WTC11 (cell line): ENCODE results near the gene PTPRT. TPM values are rescaled to one million over a fixed set of nuclear protein-coding genes. Genes with fewer than 3 reads are reported as not detected.

Source experiments
- ATAC-seq: fragments of 200-7000 bp; cut with Tn5 transposase; 2 replicates; pipeline ENCODE4 v1.10.0; 2021; ENCODE audit warnings: mild to moderate bottlenecking, moderate library complexity
- CTCF ChIA-PET: fragments of 300-600 bp; sonication (Branson Sonifier 250); formaldehyde crosslinking; loops from one replicate; lab custom pipeline; 2021; ENCODE audit warnings: antibody characterized with exemption; lab: Charles Lee
- POLR2A ChIA-PET: fragments of 350-600 bp; sonication (Branson Sonifier 250); formaldehyde crosslinking; loops from one replicate; lab custom pipeline; 2021; ENCODE audit warnings: antibody characterized with exemption; lab: Charles Lee
- DNase-seq: peaks from one replicate; pipeline ENCODE4 v3.0.0; 2021; ENCODE audit warnings: low spot score
- H3K27ac Mint-ChIP-seq: 2 replicates; pipeline ENCODE4 v1.8.0; 2021; ENCODE audit warnings: mixed read lengths
- H3K27me3 Mint-ChIP-seq: 2 replicates; pipeline ENCODE4 v1.8.0; 2021; ENCODE audit warnings: low read depth, mild to moderate bottlenecking, moderate library complexity, mixed read lengths
- H3K36me3 Mint-ChIP-seq: 2 replicates; pipeline ENCODE4 v1.8.0; 2021; ENCODE audit warnings: mixed read lengths
- H3K4me1 Mint-ChIP-seq: 2 replicates; pipeline ENCODE4 v1.8.0; 2022; ENCODE audit warnings: mixed read lengths
- H3K4me3 Mint-ChIP-seq: 2 replicates; pipeline ENCODE4 v1.8.0; 2021; ENCODE audit warnings: mild to moderate bottlenecking, moderate library complexity, mixed read lengths
- H3K9me3 Mint-ChIP-seq: 2 replicates; pipeline ENCODE4 v1.8.0; 2021; ENCODE audit warnings: mixed read lengths
- AR ChIP-seq: fragments of 250-450 bp; sonication (Bioruptor Pico); IDR thresholded peaks from 2 replicates; pipeline ENCODE4 v1.9.0; 2021; ENCODE audit warnings: mild to moderate bottlenecking
- ARID4B ChIP-seq: sonication (generic); formaldehyde crosslinking; IDR thresholded peaks from 2 replicates; pipeline ENCODE4 v1.8.0; 2023; ENCODE audit warnings: missing genetic modification reagents, mild to moderate bottlenecking, borderline replicate concordance
- CTCF ChIP-seq: fragments of 200-600 bp; IDR thresholded peaks from 2 replicates; pipeline ENCODE4 v1.8.0; 2022; ENCODE audit warnings: antibody characterized with exemption
- FOXP1 ChIP-seq: sonication (generic); formaldehyde crosslinking; IDR thresholded peaks from 2 replicates; pipeline ENCODE4 v1.8.0; 2022; ENCODE audit warnings: missing genetic modification reagents, mild to moderate bottlenecking, moderate library complexity, borderline replicate concordance
- KAT7 ChIP-seq: sonication (generic); formaldehyde crosslinking; IDR thresholded peaks from 2 replicates; pipeline ENCODE4 v1.8.1; 2023; ENCODE audit warnings: missing genetic modification reagents, mild to moderate bottlenecking, borderline replicate concordance
- MLX ChIP-seq: sonication (generic); formaldehyde crosslinking; IDR thresholded peaks from 2 replicates; pipeline ENCODE4 v1.8.1; 2023; ENCODE audit warnings: mild to moderate bottlenecking, missing genetic modification reagents, moderate library complexity
- PRDM15 ChIP-seq: sonication (generic); formaldehyde crosslinking; IDR thresholded peaks from 2 replicates; pipeline ENCODE4 v1.8.0; 2022; ENCODE audit warnings: missing genetic modification reagents
- TEAD1 ChIP-seq: sonication (generic); formaldehyde crosslinking; IDR thresholded peaks from 2 replicates; pipeline ENCODE4 v1.8.0; 2022; ENCODE audit warnings: mild to moderate bottlenecking, missing genetic modification reagents
- ZBTB21 ChIP-seq: sonication (generic); formaldehyde crosslinking; IDR thresholded peaks from 2 replicates; pipeline ENCODE4 v1.8.1; 2023; ENCODE audit warnings: mild to moderate bottlenecking, missing genetic modification reagents, borderline replicate concordance
- ZNF232 ChIP-seq: sonication (generic); formaldehyde crosslinking; IDR thresholded peaks from 2 replicates; pipeline ENCODE4 v1.8.0; 2022; ENCODE audit warnings: mild to moderate bottlenecking, missing genetic modification reagents
- total RNA-seq: library from RNA; stranded (reverse); gene quantifications from 3 replicates; pipeline ENCODE4 v1.2.3, GENCODE V29; 2021

PTPRT gene
- total RNA-seq, 1 experiment from 2014 or later = 1.1 TPM

- ATAC-seq (no peak), DNase-seq (no peak)
- ChIA-PET POLR2A (no interaction called here), CTCF (no interaction called here)
- H3K4me3 Mint-ChIP-seq = no peak overlapping the region
- H3K36me3 Mint-ChIP-seq = peaks cover 11% of the 10 kb centered on the region
- H3K4me1 Mint-ChIP-seq = peaks cover 11% of the 10 kb centered on the region
- TF ChIP-seq FOXP1 (CRISPR knock-in tag) = no peak
- TF ChIP-seq PRDM15 (CRISPR knock-in tag) = no peak
- no peak for TF ChIP-seq TEAD1
- no peak for TF ChIP-seq ZNF232 (CRISPR knock-in tag)
- no peak for TF ChIP-seq MLX (CRISPR knock-in tag)
- no peak for TF ChIP-seq KAT7 (CRISPR knock-in tag)
- H3K27me3 Mint-ChIP-seq = peaks cover 5% of the 10 kb centered on the region; the same call in 1 of the 2 replicates
- H3K27ac Mint-ChIP-seq = no peak overlapping the region
- peaks cover 20% of the 10 kb centered on the region for H3K9me3 Mint-ChIP-seq
Measured at GRCh38 chr20:42957704-42958095, 232.0 kb downstream of the PTPRT start.

- peak overlapping the region; percentile 74; the same call in 1 of the 2 replicates for H3K27ac Mint-ChIP-seq
- CTCF ChIA-PET = interaction anchor here (0.6 to 1.0 kb wide), 2 partner anchors 62 to 883 kb away, joined by 3 to 4 read pairs; no protein-coding TSS in a partner anchor
- H3K9me3 Mint-ChIP-seq = peaks cover 14% of the 10 kb centered on the region
- H3K4me3 Mint-ChIP-seq = no peak overlapping the region
- H3K4me1 Mint-ChIP-seq = peaks cover 10% of the 10 kb centered on the region
- DNase-seq = no peak
- H3K36me3 Mint-ChIP-seq = peaks cover 10% of the 10 kb centered on the region
- TF ChIP-seq ZBTB21 (CRISPR knock-in tag) = no peak
- no peak for TF ChIP-seq CTCF
- TF ChIP-seq ARID4B (CRISPR knock-in tag) = no peak
- no peak for TF ChIP-seq AR (CRISPR knock-in tag)
- ATAC-seq = no peak
- peaks cover 5% of the 10 kb centered on the region; the same call in 1 of the 2 replicates for H3K27me3 Mint-ChIP-seq
- POLR2A ChIA-PET = no interaction called here
Measured at GRCh38 chr20:42957018-42957703, 232.5 kb downstream of the PTPRT start.
